H1 (cell line): ENCODE data around the gene DNASE2B. TPM values are rescaled to one million over a fixed set of nuclear protein-coding genes. Genes with fewer than 3 reads are reported as not detected.

Experiments used
- CHD2 ChIP-seq: IDR thresholded peaks from 2 replicates; pipeline ENCODE4 v1.6.1; 2012; ENCODE audit warnings: low read length, improper control_type of control experiment
- EP300 ChIP-seq, 2 experiments: IDR thresholded peaks; 1 replicate in 1 of 2; 2 replicates in 1 of 2; pipeline ENCODE4 v1.6.1; 2011 to 2012; ENCODE audit warnings: low read depth in 2 of 2, low read length in 2 of 2, mild to moderate bottlenecking in 2 of 2, borderline replicate concordance in 1 of 2, inconsistent platforms in 1 of 2, moderate library complexity in 1 of 2
- MAFK ChIP-seq: IDR thresholded peaks from 2 replicates; pipeline ENCODE4 v1.6.1; 2012; ENCODE audit warnings: low read depth, mild to moderate bottlenecking, improper control_type of control experiment, low read length
- NRF1 ChIP-seq: IDR thresholded peaks from 2 replicates; pipeline ENCODE4 v1.6.1; 2011; ENCODE audit warnings: mild to moderate bottlenecking, low read depth, low read length, improper control_type of control experiment
- RAD21 ChIP-seq, 2 experiments: IDR thresholded peaks in 1 of 2; conservative IDR thresholded peaks in 1 of 2; 2 replicates each; pipeline ENCODE4 v1.6.1; 2011; ENCODE audit warnings: low read depth in 2 of 2, low read length in 2 of 2, improper control_type of control experiment in 1 of 2, inconsistent platforms in 1 of 2, mild to moderate bottlenecking in 1 of 2, moderate library complexity in 1 of 2
- RFX5 ChIP-seq: IDR thresholded peaks from 2 replicates; pipeline ENCODE4 v1.6.1; 2011; ENCODE audit warnings: low read depth, low read length, improper control_type of control experiment, borderline replicate concordance
- TBP ChIP-seq: IDR thresholded peaks from 2 replicates; pipeline ENCODE4 v1.6.1; 2011; ENCODE audit warnings: low read depth, low read length, improper control_type of control experiment
- polyA plus RNA-seq, 7 experiments: library from polyadenylated mRNA; depleted of rRNA in 3 of 7; stranded (reverse) in 5 of 7; unstranded in 2 of 7; fragments of >200 nt in 5 of 7; fragments of 200-250 nt in 2 of 7; gene quantifications; 1 replicate in 5 of 7; 2 replicates in 1 of 7; 4 replicates in 1 of 7; pipeline versions ENCODE4 v1.2.1 to v1.2.3, GENCODE V29; 2011 to 2013; ENCODE audit warnings: missing spikeins in 2 of 7, mixed read lengths in 2 of 7
- total RNA-seq: library from RNA; stranded (reverse); fragmentation: NEBNext Ultra II Directional; extraction: Animal tissue kit (Norgen Biotek cat#: 25700); gene quantifications from 2 replicates; pipeline ENCODE4 v1.2.1, GENCODE V29; 2021

DNASE2B gene
- total and polyA plus RNA-seq, 2 of the 8 experiments (the other 6 are each of a cell fraction or from before 2014, with no cell fraction given), result not detected

DNA sequence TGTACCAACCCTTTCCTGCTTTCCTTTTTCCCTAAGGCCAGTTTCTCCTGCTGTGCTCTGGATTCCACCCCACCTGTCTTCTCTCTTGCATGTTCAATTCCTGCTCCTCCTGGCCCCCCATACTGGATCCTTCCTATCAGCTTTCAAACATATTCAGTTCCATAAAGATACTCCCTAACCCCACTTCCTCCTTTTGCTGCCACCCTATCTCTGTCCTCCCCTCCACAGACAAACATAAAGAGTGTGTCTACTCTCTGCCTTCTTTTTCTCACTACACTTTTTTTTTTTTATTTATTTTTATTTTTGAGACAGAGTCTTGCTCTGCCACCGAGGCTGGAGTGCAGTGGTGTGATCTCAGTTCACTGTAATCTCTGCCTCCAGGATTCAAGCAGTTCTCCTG lies 63.8 kb downstream of the DNASE2B start (continued):
- TF ChIP-seq RAD21 (IDR thresholded peaks at IDR 0.05 in 1 of 2, conservative IDR thresholded peaks at IDR 0.05 in 1 of 2; ENCODE audit: low read depth in 2 of 2, low read length in 2 of 2), result no peak
- TF ChIP-seq EP300 (IDR thresholded peaks at IDR 0.05; ENCODE audit: borderline replicate concordance in 1 of 2, low read depth in 2 of 2, low read length in 2 of 2), result no peak
- TF ChIP-seq NRF1, result no peak
- no peak for TF ChIP-seq MAFK
- no peak for TF ChIP-seq TBP
- TF ChIP-seq CHD2, result no peak
- no peak for TF ChIP-seq RFX5

Other genes starting within 250 kb of the DNASE2B start
- gene SAMD13, start 96.8 kb upstream of the DNASE2B start, total RNA-seq, result 1.8 and 2.3 TPM in 2 replicates
- gene SAMD13, start 96.8 kb upstream of the DNASE2B start, polyA plus RNA-seq (2011; rRNA removed), result 0.66 and 0.86 TPM in 2 replicates
- gene RPF1, start 80.8 kb downstream of the DNASE2B start, total RNA-seq, result 41.8 and 42.4 TPM in 2 replicates
- 10.4 and 18.7 TPM in 2 replicates for gene RPF1, start 80.8 kb downstream of the DNASE2B start, polyA plus RNA-seq (2011; rRNA removed)
- gene SPATA1, start 107.9 kb downstream of the DNASE2B start, total RNA-seq, result 1.1 TPM in 2 replicates
- gene SPATA1, start 107.9 kb downstream of the DNASE2B start, polyA plus RNA-seq (2011; rRNA removed), result 0.51 TPM in 1 of 2 replicates, not detected in the other
- 94.0 and 109 TPM in 2 replicates for gene GNG5, start 108.1 kb downstream of the DNASE2B start, total RNA-seq
- gene GNG5, start 108.1 kb downstream of the DNASE2B start, polyA plus RNA-seq (2011; rRNA removed), result 89.8 and 104 TPM in 2 replicates
- 4.1 and 4.5 TPM in 2 replicates for gene CTBS, start 176.0 kb downstream of the DNASE2B start, total RNA-seq
- gene CTBS, start 176.0 kb downstream of the DNASE2B start, polyA plus RNA-seq (2011; rRNA removed), result 2.1 and 3.3 TPM in 2 replicates